Measurements from ENCODE around the gene TCP1.
"Not testable (repeated sequence)": the region's sequence is repeated elsewhere in the genome, so short reads cannot be mapped to it uniquely, and the experiment has no call there.

The TCP1 gene

GRCh38 chr6:159739341-159739740 is 50.1 kb downstream of the TCP1 start:
- Histone ChIP-seq H3K27me3 (ENCODE audit: low read length) (no peaks in the 10 kb centered on the region), H3K79me2 (ENCODE audit: insufficient read depth, low read length) (peaks cover 93% of the 10 kb centered on the region), H3K9me3 (ENCODE audit: insufficient read depth, low read length) (no peaks in the 10 kb centered on the region), H3K9ac (ENCODE audit: low read length) (no peak overlapping the region), H3F3A (ENCODE audit: insufficient read depth) (peaks cover 19% of the 10 kb centered on the region; the same call in 1 of the 2 replicates), H3K4me2 (ENCODE audit: low read depth, low read length, poor library complexity, severe bottlenecking) (no peak overlapping the region), H3K27ac (ENCODE audit: low read depth, low read length) (no peak overlapping the region), H3K9me2 (replicated peaks; ENCODE audit: insufficient read depth, low read length) (no peaks in the 10 kb centered on the region), H2AFZ (ENCODE audit: low read depth, low read length, severe bottlenecking) (no peak overlapping the region), H3K36me3 (ENCODE audit: low read length) (peaks cover 73% of the 10 kb centered on the region), H4K20me1 (ENCODE audit: low read depth, low read length) (peaks cover 51% of the 10 kb centered on the region), H3K4me3 (ENCODE audit: insufficient read depth, low read length, poor library complexity, severe bottlenecking) (no peak overlapping the region)
- no peak for TF ChIP-seq CTCF (IDR thresholded peaks at IDR 0.05; ENCODE audit: insufficient read depth, low read length, poor library complexity, severe bottlenecking)
- no peak for TF ChIP-seq EZH2phosphoT487 (conservative IDR thresholded peaks at IDR 0.05; ENCODE audit: low read length)

- no peaks in the 10 kb centered on the region for H3K9me2 ChIP-seq (replicated peaks; ENCODE audit: insufficient read depth, low read length)
- peaks cover 55% of the 10 kb centered on the region for H3K36me3 ChIP-seq (ENCODE audit: low read length)
- H3K4me3 ChIP-seq (ENCODE audit: insufficient read depth, low read length, poor library complexity, severe bottlenecking), result no peak overlapping the region
- H3K79me2 ChIP-seq (ENCODE audit: insufficient read depth, low read length), result peaks cover 100% of the 10 kb centered on the region
- H3K27me3 ChIP-seq (ENCODE audit: low read length), result no peaks in the 10 kb centered on the region
- peaks cover 19% of the 10 kb centered on the region; the same call in 1 of the 2 replicates for H3F3A ChIP-seq (ENCODE audit: insufficient read depth)
- H3K9me3 ChIP-seq (ENCODE audit: insufficient read depth, low read length), result no peaks in the 10 kb centered on the region
- no peak overlapping the region for H3K27ac ChIP-seq (ENCODE audit: low read depth, low read length)
- H4K20me1 ChIP-seq (ENCODE audit: low read depth, low read length), result peaks cover 50% of the 10 kb centered on the region
- no peak overlapping the region for H3K9ac ChIP-seq (ENCODE audit: low read length)
- TF ChIP-seq CTCF (IDR thresholded peaks at IDR 0.05; ENCODE audit: insufficient read depth, low read length, poor library complexity, severe bottlenecking), result no peak
- TF ChIP-seq EZH2phosphoT487 (conservative IDR thresholded peaks at IDR 0.05; ENCODE audit: low read length), result no peak
- no peak overlapping the region for H3K4me2 ChIP-seq (ENCODE audit: low read depth, low read length, poor library complexity, severe bottlenecking)
- no peak overlapping the region for H2AFZ ChIP-seq (ENCODE audit: low read depth, low read length, severe bottlenecking)
Measured at GRCh38 chr6:159736908-159737307, 52.5 kb downstream of the TCP1 start.

GRCh38 chr6:159733395-159733794 is 56.0 kb downstream of the TCP1 start:
- peaks cover 100% of the 10 kb centered on the region for H3K79me2 ChIP-seq (ENCODE audit: insufficient read depth, low read length)
- not testable (repeated sequence) for H3K9ac ChIP-seq (ENCODE audit: low read length); H3K9me3 ChIP-seq (ENCODE audit: insufficient read depth, low read length); H3K9me2 ChIP-seq (replicated peaks; ENCODE audit: insufficient read depth, low read length); H3K4me2 ChIP-seq (ENCODE audit: low read depth, low read length, poor library complexity, severe bottlenecking); H3K27ac ChIP-seq (ENCODE audit: low read depth, low read length); H3K4me3 ChIP-seq (ENCODE audit: insufficient read depth, low read length, poor library complexity, severe bottlenecking); H2AFZ ChIP-seq (ENCODE audit: low read depth, low read length, severe bottlenecking); H3K27me3 ChIP-seq (ENCODE audit: low read length)
- peaks cover 41% of the 10 kb centered on the region for H3K36me3 ChIP-seq (ENCODE audit: low read length)
- H3F3A ChIP-seq (ENCODE audit: insufficient read depth), result peaks cover 13% of the 10 kb centered on the region; the same call in 1 of the 2 replicates
- peaks cover 68% of the 10 kb centered on the region for H4K20me1 ChIP-seq (ENCODE audit: low read depth, low read length)

GRCh38 chr6:159732550-159732949 is 56.9 kb downstream of the TCP1 start:
- peak overlapping the region; percentile 34 for H3K4me2 ChIP-seq (ENCODE audit: low read depth, low read length, poor library complexity, severe bottlenecking)
- H3K27me3 ChIP-seq (ENCODE audit: low read length); H3K4me3 ChIP-seq (ENCODE audit: insufficient read depth, low read length, poor library complexity, severe bottlenecking); H3K27ac ChIP-seq (ENCODE audit: low read depth, low read length); H3K9ac ChIP-seq (ENCODE audit: low read length); H2AFZ ChIP-seq (ENCODE audit: low read depth, low read length, severe bottlenecking); H3K9me2 ChIP-seq (replicated peaks; ENCODE audit: insufficient read depth, low read length); H3K9me3 ChIP-seq (ENCODE audit: insufficient read depth, low read length): not testable (repeated sequence)
- peaks cover 65% of the 10 kb centered on the region for H4K20me1 ChIP-seq (ENCODE audit: low read depth, low read length)
- peaks cover 37% of the 10 kb centered on the region for H3K36me3 ChIP-seq (ENCODE audit: low read length)
- H3K79me2 ChIP-seq (ENCODE audit: insufficient read depth, low read length), result peaks cover 100% of the 10 kb centered on the region
- peaks cover 13% of the 10 kb centered on the region; the same call in 1 of the 2 replicates for H3F3A ChIP-seq (ENCODE audit: insufficient read depth)

Data from SU-DHL-6 (cell line).